ENCODE results near the gene C1orf52.
A peak's percentile ranks its signal among the peaks of the same experiment; 100 is the strongest.

C1orf52 gene

DNA sequence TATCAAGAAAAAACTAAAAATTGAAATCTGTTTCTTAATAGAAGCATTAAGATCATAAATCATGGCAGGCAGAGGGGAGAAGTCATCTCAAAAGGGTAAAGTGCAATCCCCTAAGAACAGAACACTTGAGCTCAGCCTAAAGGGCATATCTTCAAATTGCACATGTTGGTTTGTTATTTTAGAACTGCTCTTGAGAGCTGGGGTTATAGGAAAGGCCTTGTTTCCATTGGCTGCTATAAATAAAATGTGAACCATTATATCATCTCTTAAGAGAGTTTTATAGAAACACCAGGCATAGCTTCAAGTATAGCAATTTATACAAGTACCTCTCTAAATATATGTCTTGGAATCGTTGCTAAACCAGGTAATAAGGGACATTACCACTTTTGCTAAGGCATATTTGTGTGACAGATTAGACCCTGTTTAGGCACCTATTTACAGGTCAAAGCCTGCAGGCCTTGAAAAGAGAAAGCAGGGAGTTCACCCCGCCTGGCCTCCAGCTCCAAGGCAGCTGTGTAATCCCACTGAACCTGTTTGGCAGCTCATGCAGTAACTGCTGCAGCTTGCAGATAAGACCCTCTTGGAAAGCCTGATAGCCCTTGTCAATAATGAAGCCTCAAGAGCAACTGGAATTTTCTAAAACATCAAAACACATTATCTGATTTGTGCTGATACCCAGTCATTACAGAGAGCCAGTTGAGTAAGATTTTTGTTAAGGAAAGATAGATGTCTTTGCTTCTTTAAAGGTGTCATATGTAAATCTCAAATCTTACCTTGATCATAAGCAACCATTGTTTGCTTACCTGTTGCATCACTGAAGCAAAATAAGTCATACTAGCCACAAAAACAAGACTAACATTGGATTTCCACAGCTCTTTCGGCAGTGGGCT is 34.5 kb downstream of the C1orf52 start:
- H2BK120ac ChIP-seq (ENCODE audit: insufficient read depth, low read length, poor library complexity): peak overlapping the region; percentile 99
- no peak overlapping the region for H2BK12ac ChIP-seq (ENCODE audit: low read length)
- H3K4me1 ChIP-seq (ENCODE audit: control insufficient read depth in 1 of 2, insufficient read depth in 2 of 2, low read length in 2 of 2): peaks cover 0 to 7% of the 10 kb centered on the region in 2 experiments
- no peak overlapping the region for H2AK5ac ChIP-seq (ENCODE audit: low read length)
- H3K36me3 ChIP-seq (ENCODE audit: control insufficient read depth in 1 of 2, insufficient read depth in 2 of 2, low read length in 2 of 2): no peaks in the 10 kb centered on the region
- H3K9me3 ChIP-seq (ENCODE audit: insufficient read depth, low read depth, low read length): no peaks in the 10 kb centered on the region
- peak overlapping the region; percentile 48 for H3K4me2 ChIP-seq (ENCODE audit: low read length)
- no CpG with 5 or more reads among the region's 3 CpGs for WGBS (ENCODE audit: extremely low coverage, insufficient coverage, insufficient read length)
- H3K23ac ChIP-seq (ENCODE audit: low read length): no peak overlapping the region
- H2AFZ ChIP-seq (ENCODE audit: insufficient read depth, low read length, poor library complexity): no peak overlapping the region
- peaks cover 13% of the 10 kb centered on the region for H3K79me1 ChIP-seq (ENCODE audit: low read length)
- H3K4me3 ChIP-seq (ENCODE audit: low read depth, low read length): no peak overlapping the region
- no peaks in the 10 kb centered on the region for H3K79me2 ChIP-seq (ENCODE audit: control insufficient read depth, insufficient read depth, low read length, poor library complexity)
- H2BK5ac ChIP-seq (ENCODE audit: low read depth, low read length, poor library complexity): peak overlapping the region; percentile 100
- no peak overlapping the region for H4K91ac ChIP-seq (ENCODE audit: low read depth, low read length)
- H3K27ac ChIP-seq (ENCODE audit: low read depth, low read length): peak overlapping the region; percentile 100
- H4K12ac ChIP-seq (ENCODE audit: low read depth, low read length): no peak overlapping the region
- H3K18ac ChIP-seq (ENCODE audit: low read length): no peak overlapping the region
- peak; percentile 99 for DNase-seq
- no peaks in the 10 kb centered on the region for H3K27me3 ChIP-seq (ENCODE audit: insufficient read depth, low read length)
- H4K8ac ChIP-seq (ENCODE audit: low read depth, low read length): peak overlapping the region; percentile 91
- H3K9ac ChIP-seq (ENCODE audit: low read length): no peak overlapping the region
- H3K4ac ChIP-seq (ENCODE audit: low read depth, low read length): peak overlapping the region; percentile 95
- H3K14ac ChIP-seq (ENCODE audit: low read length): peak overlapping the region; percentile 85

DNA sequence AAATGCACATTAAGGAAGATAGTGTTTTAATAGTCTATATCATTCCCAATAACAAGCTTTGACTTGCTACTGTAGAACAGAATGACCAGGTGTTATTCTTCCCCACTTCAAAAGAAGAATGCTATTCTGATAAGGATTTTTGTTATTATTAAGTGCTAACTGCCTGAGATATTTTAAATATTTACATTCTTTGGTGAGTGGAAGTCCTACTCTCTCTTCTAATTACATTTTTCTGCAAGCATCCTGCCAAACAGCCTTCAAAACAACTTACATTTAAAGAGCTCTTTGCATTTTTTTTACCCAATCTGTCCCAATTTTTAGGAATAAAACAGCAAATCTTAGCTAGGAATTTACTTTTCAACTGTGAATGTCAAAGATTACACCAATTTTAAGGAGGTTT is 35.2 kb downstream of the C1orf52 start:
- H2BK12ac ChIP-seq (ENCODE audit: low read length): no peak overlapping the region
- H3K79me2 ChIP-seq (ENCODE audit: control insufficient read depth, insufficient read depth, low read length, poor library complexity): no peaks in the 10 kb centered on the region
- peaks cover 13% of the 10 kb centered on the region for H3K79me1 ChIP-seq (ENCODE audit: low read length)
- no peak overlapping the region for H3K23ac ChIP-seq (ENCODE audit: low read length)
- H4K8ac ChIP-seq (ENCODE audit: low read depth, low read length): no peak overlapping the region
- H2AK5ac ChIP-seq (ENCODE audit: low read length): no peak overlapping the region
- H3K9me3 ChIP-seq (ENCODE audit: insufficient read depth, low read depth, low read length): no peaks in the 10 kb centered on the region
- no peak overlapping the region for H3K27ac ChIP-seq (ENCODE audit: low read depth, low read length)
- H4K12ac ChIP-seq (ENCODE audit: low read depth, low read length): no peak overlapping the region
- H3K14ac ChIP-seq (ENCODE audit: low read length): no peak overlapping the region
- no peak overlapping the region for H3K4me3 ChIP-seq (ENCODE audit: low read depth, low read length)
- peak in 1 of 2 donors; percentile 84 for DNase-seq
- H2AFZ ChIP-seq (ENCODE audit: insufficient read depth, low read length, poor library complexity): no peak overlapping the region
- H3K36me3 ChIP-seq (ENCODE audit: control insufficient read depth in 1 of 2, insufficient read depth in 2 of 2, low read length in 2 of 2): no peaks in the 10 kb centered on the region
- no peak overlapping the region for H4K91ac ChIP-seq (ENCODE audit: low read depth, low read length)
- H3K9ac ChIP-seq (ENCODE audit: low read length): no peak overlapping the region
- no peak overlapping the region for H2BK120ac ChIP-seq (ENCODE audit: insufficient read depth, low read length, poor library complexity)
- no peaks in the 10 kb centered on the region for H3K27me3 ChIP-seq (ENCODE audit: insufficient read depth, low read length)
- no peak overlapping the region for H3K4me2 ChIP-seq (ENCODE audit: low read length)
- no peak overlapping the region for H3K4ac ChIP-seq (ENCODE audit: low read depth, low read length)
- H3K4me1 ChIP-seq (ENCODE audit: control insufficient read depth in 1 of 2, insufficient read depth in 2 of 2, low read length in 2 of 2): peaks cover 0 to 7% of the 10 kb centered on the region in 2 experiments
- no peak overlapping the region for H3K18ac ChIP-seq (ENCODE audit: low read length)
- no peak overlapping the region for H2BK5ac ChIP-seq (ENCODE audit: low read depth, low read length, poor library complexity)

GRCh38 chr1:85223334-85223733 is 36.1 kb downstream of the C1orf52 start:
- Histone ChIP-seq H3K23ac (ENCODE audit: low read length) (no peak overlapping the region), H3K18ac (ENCODE audit: low read length) (no peak overlapping the region), H4K8ac (ENCODE audit: low read depth, low read length) (no peak overlapping the region), H3K9me3 (ENCODE audit: insufficient read depth, low read depth, low read length) (no peaks in the 10 kb centered on the region), H2BK5ac (ENCODE audit: low read depth, low read length, poor library complexity) (peak overlapping the region; percentile 26), H3K27ac (ENCODE audit: low read depth, low read length) (peak overlapping the region; percentile 84), H3K14ac (ENCODE audit: low read length) (no peak overlapping the region), H3K79me1 (ENCODE audit: low read length) (peaks cover 10% of the 10 kb centered on the region), H3K4ac (ENCODE audit: low read depth, low read length) (no peak overlapping the region), H3K4me1 (ENCODE audit: control insufficient read depth in 1 of 2, insufficient read depth in 2 of 2, low read length in 2 of 2) (peaks cover 0 to 7% of the 10 kb centered on the region in 2 experiments), H4K12ac (ENCODE audit: low read depth, low read length) (no peak overlapping the region), H3K36me3 (ENCODE audit: control insufficient read depth in 1 of 2, insufficient read depth in 2 of 2, low read length in 2 of 2) (no peaks in the 10 kb centered on the region), H3K27me3 (ENCODE audit: insufficient read depth, low read length) (no peaks in the 10 kb centered on the region), H3K4me2 (ENCODE audit: low read length) (no peak overlapping the region), H2BK120ac (ENCODE audit: insufficient read depth, low read length, poor library complexity) (peak overlapping the region; percentile 76), H3K9ac (ENCODE audit: low read length) (no peak overlapping the region), H4K91ac (ENCODE audit: low read depth, low read length) (no peak overlapping the region), H3K4me3 (ENCODE audit: low read depth, low read length) (no peak overlapping the region), H3K79me2 (ENCODE audit: control insufficient read depth, insufficient read depth, low read length, poor library complexity) (no peaks in the 10 kb centered on the region), H2AK5ac (ENCODE audit: low read length) (no peak overlapping the region), H2AFZ (ENCODE audit: insufficient read depth, low read length, poor library complexity) (no peak overlapping the region), H2BK12ac (ENCODE audit: low read length) (peak overlapping the region; percentile 73)
- no peak for DNase-seq
- no CpG with 5 or more reads among the region's 5 CpGs for WGBS (ENCODE audit: extremely low coverage, insufficient coverage, insufficient read length)

DNA sequence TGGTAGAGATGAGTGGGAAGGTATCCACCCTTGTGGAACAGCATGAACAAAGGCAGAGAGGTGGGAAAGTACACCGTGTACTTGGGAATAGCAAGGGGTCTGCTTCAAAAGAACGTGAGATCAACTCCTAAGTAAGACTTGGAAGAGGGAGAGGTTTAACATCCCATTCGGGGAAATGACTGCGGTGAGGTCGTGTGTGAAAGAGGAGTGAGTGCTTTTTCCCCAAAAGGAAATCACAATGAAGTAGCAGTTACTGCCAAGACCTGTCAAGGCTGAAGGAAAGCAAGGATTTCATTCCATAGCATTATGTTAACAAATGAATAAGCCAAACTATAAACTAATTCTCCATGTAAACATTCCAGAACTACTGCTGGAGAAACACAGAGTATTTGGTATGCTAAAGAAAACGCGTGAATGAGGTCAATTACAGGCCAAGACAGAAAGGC is 38.7 kb downstream of the C1orf52 start:
- no peak overlapping the region for H3K4ac ChIP-seq (ENCODE audit: low read depth, low read length)
- H3K27me3 ChIP-seq (ENCODE audit: insufficient read depth, low read length): no peaks in the 10 kb centered on the region
- no peak overlapping the region for H3K4me3 ChIP-seq (ENCODE audit: low read depth, low read length)
- no peak overlapping the region for H3K18ac ChIP-seq (ENCODE audit: low read length)
- peaks cover 10% of the 10 kb centered on the region for H3K79me1 ChIP-seq (ENCODE audit: low read length)
- no peak overlapping the region for H2BK120ac ChIP-seq (ENCODE audit: insufficient read depth, low read length, poor library complexity)
- DNase-seq: no peak
- H2BK12ac ChIP-seq (ENCODE audit: low read length): no peak overlapping the region
- no peak overlapping the region for H2AK5ac ChIP-seq (ENCODE audit: low read length)
- H3K9me3 ChIP-seq (ENCODE audit: insufficient read depth, low read depth, low read length): no peaks in the 10 kb centered on the region
- H3K4me2 ChIP-seq (ENCODE audit: low read length): no peak overlapping the region
- no peak overlapping the region for H3K27ac ChIP-seq (ENCODE audit: low read depth, low read length)
- no peak overlapping the region for H2AFZ ChIP-seq (ENCODE audit: insufficient read depth, low read length, poor library complexity)
- no peak overlapping the region for H4K91ac ChIP-seq (ENCODE audit: low read depth, low read length)
- peak overlapping the region; percentile 4 for H4K8ac ChIP-seq (ENCODE audit: low read depth, low read length)
- H3K23ac ChIP-seq (ENCODE audit: low read length): no peak overlapping the region
- no peak overlapping the region for H2BK5ac ChIP-seq (ENCODE audit: low read depth, low read length, poor library complexity)
- H3K36me3 ChIP-seq (ENCODE audit: control insufficient read depth in 1 of 2, insufficient read depth in 2 of 2, low read length in 2 of 2): no peaks in the 10 kb centered on the region
- peaks cover 0 to 7% of the 10 kb centered on the region in 2 experiments for H3K4me1 ChIP-seq (ENCODE audit: control insufficient read depth in 1 of 2, insufficient read depth in 2 of 2, low read length in 2 of 2)
- H3K14ac ChIP-seq (ENCODE audit: low read length): no peak overlapping the region
- WGBS (ENCODE audit: extremely low coverage, insufficient coverage, insufficient read length): no CpG with 5 or more reads among the region's 7 CpGs
- H4K12ac ChIP-seq (ENCODE audit: low read depth, low read length): no peak overlapping the region
- no peak overlapping the region for H3K9ac ChIP-seq (ENCODE audit: low read length)
- H3K79me2 ChIP-seq (ENCODE audit: control insufficient read depth, insufficient read depth, low read length, poor library complexity): no peaks in the 10 kb centered on the region
